GM23338 (cell line): Measurements from ENCODE around the gene RALGPS1. TPM values are rescaled to one million over a fixed set of nuclear protein-coding genes. Genes with fewer than 3 reads are reported as not detected.

ENCODE experiments used
- CREB1 ChIP-seq: fragments of 250-450 bp; sonication (Bioruptor Pico); IDR thresholded peaks from 2 replicates; pipeline ENCODE4 v1.5.0; 2020; ENCODE audit warnings: low read depth, mild to moderate bottlenecking, moderate library complexity
- polyA plus RNA-seq: library from polyadenylated mRNA; unstranded; fragments of >200 nt; fragmentation: Nextera tagmentation; extraction: Ambion mirVana; gene quantifications from 2 replicates; pipeline ENCODE4 v1.2.1, GENCODE V29; 2016
- total RNA-seq: library from RNA; depleted of rRNA; stranded (reverse); fragments of >200 nt; shearing (Covaris generic); gene quantifications from 2 replicates; pipeline ENCODE4 v1.2.3, GENCODE V29; 2014
- TF ChIP-seq, protein P1 (sequence below): IDR thresholded peaks from one replicate; pipeline ENCODE4 v1.6.1; 2018; ENCODE audit warnings: antibody characterized with exemption; ENCODE audit not compliant: unreplicated experiment
- TF ChIP-seq, protein P2 (sequence below), 2 experiments: fragments of 200-600 bp in 1 of 2; sonication (generic) in 1 of 2; conservative IDR thresholded peaks; 2 replicates each; pipeline versions ENCODE4 v1.5.1 to v1.6.1; 2016 to 2017; ENCODE audit warnings: antibody characterized with exemption in 2 of 2, low read depth in 2 of 2, mild to moderate bottlenecking in 2 of 2, moderate library complexity in 1 of 2
- TF ChIP-seq, protein P3 (sequence below): fragments of 250-450 bp; sonication (Bioruptor Pico); IDR thresholded peaks from 2 replicates; pipeline ENCODE4 v1.5.0; 2020; ENCODE audit warnings: mild to moderate bottlenecking, moderate library complexity

Gene RALGPS1
- total and polyA plus RNA-seq, 2 experiments from 2014 or later: 18.2 to 57.1 TPM

DNA sequence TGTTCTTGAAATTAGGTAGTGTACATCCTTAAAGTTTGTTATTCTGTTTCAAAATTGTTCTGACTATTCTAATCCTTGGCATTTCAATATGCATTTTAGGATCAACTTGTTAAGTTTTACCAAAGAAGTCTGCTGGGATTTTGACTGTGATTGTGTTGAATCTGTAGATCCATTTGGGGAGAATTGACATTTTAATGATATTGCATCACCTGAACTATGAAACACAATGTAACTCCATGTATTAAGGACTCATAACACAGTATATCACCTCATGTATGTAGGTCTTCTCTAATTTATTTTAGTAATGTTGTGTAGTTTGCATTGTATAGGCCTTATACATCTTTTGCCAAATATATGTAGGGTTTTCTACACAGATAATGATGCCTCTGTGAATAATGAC, 77.8 kb downstream of the RALGPS1 start (continued):
- TF ChIP-seq, protein P1, sequence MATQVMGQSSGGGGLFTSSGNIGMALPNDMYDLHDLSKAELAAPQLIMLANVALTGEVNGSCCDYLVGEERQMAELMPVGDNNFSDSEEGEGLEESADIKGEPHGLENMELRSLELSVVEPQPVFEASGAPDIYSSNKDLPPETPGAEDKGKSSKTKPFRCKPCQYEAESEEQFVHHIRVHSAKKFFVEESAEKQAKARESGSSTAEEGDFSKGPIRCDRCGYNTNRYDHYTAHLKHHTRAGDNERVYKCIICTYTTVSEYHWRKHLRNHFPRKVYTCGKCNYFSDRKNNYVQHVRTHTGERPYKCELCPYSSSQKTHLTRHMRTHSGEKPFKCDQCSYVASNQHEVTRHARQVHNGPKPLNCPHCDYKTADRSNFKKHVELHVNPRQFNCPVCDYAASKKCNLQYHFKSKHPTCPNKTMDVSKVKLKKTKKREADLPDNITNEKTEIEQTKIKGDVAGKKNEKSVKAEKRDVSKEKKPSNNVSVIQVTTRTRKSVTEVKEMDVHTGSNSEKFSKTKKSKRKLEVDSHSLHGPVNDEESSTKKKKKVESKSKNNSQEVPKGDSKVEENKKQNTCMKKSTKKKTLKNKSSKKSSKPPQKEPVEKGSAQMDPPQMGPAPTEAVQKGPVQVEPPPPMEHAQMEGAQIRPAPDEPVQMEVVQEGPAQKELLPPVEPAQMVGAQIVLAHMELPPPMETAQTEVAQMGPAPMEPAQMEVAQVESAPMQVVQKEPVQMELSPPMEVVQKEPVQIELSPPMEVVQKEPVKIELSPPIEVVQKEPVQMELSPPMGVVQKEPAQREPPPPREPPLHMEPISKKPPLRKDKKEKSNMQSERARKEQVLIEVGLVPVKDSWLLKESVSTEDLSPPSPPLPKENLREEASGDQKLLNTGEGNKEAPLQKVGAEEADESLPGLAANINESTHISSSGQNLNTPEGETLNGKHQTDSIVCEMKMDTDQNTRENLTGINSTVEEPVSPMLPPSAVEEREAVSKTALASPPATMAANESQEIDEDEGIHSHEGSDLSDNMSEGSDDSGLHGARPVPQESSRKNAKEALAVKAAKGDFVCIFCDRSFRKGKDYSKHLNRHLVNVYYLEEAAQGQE: no peak
- TF ChIP-seq, protein P2, sequence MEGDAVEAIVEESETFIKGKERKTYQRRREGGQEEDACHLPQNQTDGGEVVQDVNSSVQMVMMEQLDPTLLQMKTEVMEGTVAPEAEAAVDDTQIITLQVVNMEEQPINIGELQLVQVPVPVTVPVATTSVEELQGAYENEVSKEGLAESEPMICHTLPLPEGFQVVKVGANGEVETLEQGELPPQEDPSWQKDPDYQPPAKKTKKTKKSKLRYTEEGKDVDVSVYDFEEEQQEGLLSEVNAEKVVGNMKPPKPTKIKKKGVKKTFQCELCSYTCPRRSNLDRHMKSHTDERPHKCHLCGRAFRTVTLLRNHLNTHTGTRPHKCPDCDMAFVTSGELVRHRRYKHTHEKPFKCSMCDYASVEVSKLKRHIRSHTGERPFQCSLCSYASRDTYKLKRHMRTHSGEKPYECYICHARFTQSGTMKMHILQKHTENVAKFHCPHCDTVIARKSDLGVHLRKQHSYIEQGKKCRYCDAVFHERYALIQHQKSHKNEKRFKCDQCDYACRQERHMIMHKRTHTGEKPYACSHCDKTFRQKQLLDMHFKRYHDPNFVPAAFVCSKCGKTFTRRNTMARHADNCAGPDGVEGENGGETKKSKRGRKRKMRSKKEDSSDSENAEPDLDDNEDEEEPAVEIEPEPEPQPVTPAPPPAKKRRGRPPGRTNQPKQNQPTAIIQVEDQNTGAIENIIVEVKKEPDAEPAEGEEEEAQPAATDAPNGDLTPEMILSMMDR (conservative IDR thresholded peaks at IDR 0.05; ENCODE audit: low read depth in 2 of 2): no peak
- TF ChIP-seq CREB1 (CRISPR knock-in tag): no peak
- TF ChIP-seq, protein P3, sequence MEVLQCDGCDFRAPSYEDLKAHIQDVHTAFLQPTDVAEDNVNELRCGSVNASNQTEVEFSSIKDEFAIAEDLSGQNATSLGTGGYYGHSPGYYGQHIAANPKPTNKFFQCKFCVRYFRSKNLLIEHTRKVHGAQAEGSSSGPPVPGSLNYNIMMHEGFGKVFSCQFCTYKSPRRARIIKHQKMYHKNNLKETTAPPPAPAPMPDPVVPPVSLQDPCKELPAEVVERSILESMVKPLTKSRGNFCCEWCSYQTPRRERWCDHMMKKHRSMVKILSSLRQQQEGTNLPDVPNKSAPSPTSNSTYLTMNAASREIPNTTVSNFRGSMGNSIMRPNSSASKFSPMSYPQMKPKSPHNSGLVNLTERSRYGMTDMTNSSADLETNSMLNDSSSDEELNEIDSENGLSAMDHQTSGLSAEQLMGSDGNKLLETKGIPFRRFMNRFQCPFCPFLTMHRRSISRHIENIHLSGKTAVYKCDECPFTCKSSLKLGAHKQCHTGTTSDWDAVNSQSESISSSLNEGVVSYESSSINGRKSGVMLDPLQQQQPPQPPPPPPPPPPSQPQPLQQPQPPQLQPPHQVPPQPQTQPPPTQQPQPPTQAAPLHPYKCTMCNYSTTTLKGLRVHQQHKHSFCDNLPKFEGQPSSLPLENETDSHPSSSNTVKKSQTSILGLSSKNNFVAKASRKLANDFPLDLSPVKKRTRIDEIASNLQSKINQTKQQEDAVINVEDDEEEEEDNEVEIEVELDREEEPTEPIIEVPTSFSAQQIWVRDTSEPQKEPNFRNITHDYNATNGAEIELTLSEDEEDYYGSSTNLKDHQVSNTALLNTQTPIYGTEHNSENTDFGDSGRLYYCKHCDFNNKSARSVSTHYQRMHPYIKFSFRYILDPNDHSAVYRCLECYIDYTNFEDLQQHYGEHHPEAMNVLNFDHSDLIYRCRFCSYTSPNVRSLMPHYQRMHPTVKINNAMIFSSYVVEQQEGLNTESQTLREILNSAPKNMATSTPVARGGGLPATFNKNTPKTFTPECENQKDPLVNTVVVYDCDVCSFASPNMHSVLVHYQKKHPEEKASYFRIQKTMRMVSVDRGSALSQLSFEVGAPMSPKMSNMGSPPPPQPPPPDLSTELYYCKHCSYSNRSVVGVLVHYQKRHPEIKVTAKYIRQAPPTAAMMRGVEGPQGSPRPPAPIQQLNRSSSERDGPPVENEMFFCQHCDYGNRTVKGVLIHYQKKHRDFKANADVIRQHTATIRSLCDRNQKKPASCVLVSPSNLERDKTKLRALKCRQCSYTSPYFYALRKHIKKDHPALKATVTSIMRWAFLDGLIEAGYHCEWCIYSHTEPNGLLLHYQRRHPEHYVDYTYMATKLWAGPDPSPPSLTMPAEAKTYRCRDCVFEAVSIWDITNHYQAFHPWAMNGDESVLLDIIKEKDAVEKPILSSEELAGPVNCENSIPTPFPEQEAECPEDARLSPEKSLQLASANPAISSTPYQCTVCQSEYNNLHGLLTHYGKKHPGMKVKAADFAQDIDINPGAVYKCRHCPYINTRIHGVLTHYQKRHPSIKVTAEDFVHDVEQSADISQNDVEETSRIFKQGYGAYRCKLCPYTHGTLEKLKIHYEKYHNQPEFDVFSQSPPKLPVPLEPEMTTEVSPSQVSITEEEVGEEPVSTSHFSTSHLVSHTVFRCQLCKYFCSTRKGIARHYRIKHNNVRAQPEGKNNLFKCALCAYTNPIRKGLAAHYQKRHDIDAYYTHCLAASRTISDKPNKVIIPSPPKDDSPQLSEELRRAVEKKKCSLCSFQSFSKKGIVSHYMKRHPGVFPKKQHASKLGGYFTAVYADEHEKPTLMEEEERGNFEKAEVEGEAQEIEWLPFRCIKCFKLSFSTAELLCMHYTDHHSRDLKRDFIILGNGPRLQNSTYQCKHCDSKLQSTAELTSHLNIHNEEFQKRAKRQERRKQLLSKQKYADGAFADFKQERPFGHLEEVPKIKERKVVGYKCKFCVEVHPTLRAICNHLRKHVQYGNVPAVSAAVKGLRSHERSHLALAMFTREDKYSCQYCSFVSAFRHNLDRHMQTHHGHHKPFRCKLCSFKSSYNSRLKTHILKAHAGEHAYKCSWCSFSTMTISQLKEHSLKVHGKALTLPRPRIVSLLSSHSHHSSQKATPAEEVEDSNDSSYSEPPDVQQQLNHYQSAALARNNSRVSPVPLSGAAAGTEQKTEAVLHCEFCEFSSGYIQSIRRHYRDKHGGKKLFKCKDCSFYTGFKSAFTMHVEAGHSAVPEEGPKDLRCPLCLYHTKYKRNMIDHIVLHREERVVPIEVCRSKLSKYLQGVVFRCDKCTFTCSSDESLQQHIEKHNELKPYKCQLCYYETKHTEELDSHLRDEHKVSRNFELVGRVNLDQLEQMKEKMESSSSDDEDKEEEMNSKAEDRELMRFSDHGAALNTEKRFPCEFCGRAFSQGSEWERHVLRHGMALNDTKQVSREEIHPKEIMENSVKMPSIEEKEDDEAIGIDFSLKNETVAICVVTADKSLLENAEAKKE (CRISPR knock-in tag): no peak
